Psoas muscle (tissue), 8 donors: ENCODE results near the gene ING4. TPM values are rescaled to one million over a fixed set of nuclear protein-coding genes. Genes with fewer than 3 reads are reported as not detected.
A peak's percentile ranks its signal among the peaks of the same experiment; 100 is the strongest.

Experiments
- ATAC-seq, 4 donors: fragments of 200-7000 bp; cut with Tn5 transposase; one replicate each; pipeline ENCODE4 v1.9.1; 2020; ENCODE audit warnings: moderate library complexity in 3 of 4, mild to moderate bottlenecking in 2 of 4
- DNase-seq, 2 donors: peaks; one replicate each; pipeline ENCODE4 v3.0.0-alpha.2; 2020
- H3K27ac ChIP-seq: fragments of 200-600 bp; one replicate; pipeline ENCODE4 v1.8.0; 2022
- H3K27me3 ChIP-seq, 3 donors: fragments of 200-600 bp in 1 of 3; one replicate each; pipeline versions ENCODE4 v1.6.1 to v1.8.0; 2013 to 2022; ENCODE audit warnings: low read length in 2 of 3, mild to moderate bottlenecking in 2 of 3, moderate library complexity in 1 of 3; ENCODE audit not compliant: insufficient read depth in 3 of 3
- H3K36me3 ChIP-seq, 2 donors: fragments of 200-600 bp in 1 of 2; one replicate each; pipeline versions ENCODE4 v1.6.1 to v1.8.0; 2013 to 2022; ENCODE audit warnings: low read depth in 1 of 2, mild to moderate bottlenecking in 1 of 2, moderate library complexity in 1 of 2; ENCODE audit not compliant: insufficient read depth in 1 of 2
- H3K4me1 ChIP-seq: fragments of 200-600 bp; one replicate; pipeline ENCODE4 v1.8.0; 2022
- H3K4me3 ChIP-seq: fragments of 200-600 bp; one replicate; pipeline ENCODE4 v1.8.0; 2022; ENCODE audit warnings: mild to moderate bottlenecking
- H3K9me3 ChIP-seq: fragments of 200-600 bp; one replicate; pipeline ENCODE4 v1.8.0; 2022
- CTCF ChIP-seq: fragments of 200-600 bp; IDR thresholded peaks from one replicate; pipeline ENCODE4 v1.8.0; 2022; ENCODE audit warnings: antibody characterized with exemption
- WGBS, 3 donors: extraction: QIAGEN DNeasy Blood & Tissue Kit; methylation state at CpG; one replicate each; pipeline versions ENCODE4 v1.1.6 to v1.1.7; 2013; 5-methylcytosine and 5-hydroxymethylcytosine counted together
- intact Hi-C, 2 donors: fragments of 100-400 bp; cut with DNase I; formaldehyde crosslinking; loops; one replicate each; pipeline versions ENCODE4 v1.11.0 to v1.14.2; 2022
- polyA plus RNA-seq, 3 donors: library from polyadenylated mRNA; stranded (reverse); fragments of 200-250 nt; gene quantifications; one replicate each; pipeline ENCODE4 v1.2.3, GENCODE V29; 2013
- total RNA-seq, 4 donors: library from RNA; stranded (reverse); fragmentation: NEBNext Ultra II Directional in 2 of 4; extraction: Animal tissue kit (Norgen Biotek cat#: 25700) in 2 of 4; gene quantifications; one replicate each; pipeline versions ENCODE4 v1.2.1 to v1.2.4, GENCODE V29; 2021 to 2023
- donor health status: healthy with polysubstance abuse.
- donor health status: DM: no; HTN: no; CAD: no; lungs with moderate emphysema.
- donor health status: Bipolar disorder and iron deficiency.
- donor health status: healthy.
- donor health status: DM: yes; HTN: yes; CAD: no.
- donor health status: DM: no; HTN: no; CAD: no.
- donor health status: DM: no; HTN: no; CAD: no.
- donor health status: DM: yes; HTN: yes; CAD: no.

The ING4 gene
- total and polyA plus RNA-seq, 7 donors: 12.7 to 35.6 (median 20.7) TPM

- intact Hi-C loops: no loop called here
- no peak overlapping the region for H3K27ac ChIP-seq
- no peaks in the 10 kb centered on the region for H3K4me1 ChIP-seq
Observed at GRCh38 chr12:6631549-6631961, 31.4 kb downstream of the ING4 start.

GRCh38 chr12:6630736-6631135 lies 32.2 kb downstream of the ING4 start:
- no peaks in the 10 kb centered on the region for H3K9me3 ChIP-seq
- ATAC-seq (no peak), DNase-seq (peak in 1 of 2 donors; percentile 46)
- intact Hi-C loops: no loop called here
- no peak for TF ChIP-seq CTCF
- 32 to 54% (median 38%) methylated on average over 5 of the region's 5 CpGs for WGBS, 3 donors
- no peaks in the 10 kb centered on the region for H3K36me3 ChIP-seq
- H3K27me3 ChIP-seq: peaks cover 0 to 6% (median under 1%) of the 10 kb centered on the region in 3 donors
- H3K27ac ChIP-seq: no peak overlapping the region
- H3K4me1 ChIP-seq: no peaks in the 10 kb centered on the region
- H3K4me3 ChIP-seq: no peak overlapping the region

More at GRCh38 chr12:6631549-6631961, 31.4 kb downstream of the ING4 start:
- H3K9me3 ChIP-seq: no peaks in the 10 kb centered on the region
- H3K36me3 ChIP-seq: no peaks in the 10 kb centered on the region
- ATAC-seq (no peak), DNase-seq (no peak)
- peaks cover 0 to 6% (median 3%) of the 10 kb centered on the region in 3 donors for H3K27me3 ChIP-seq
- WGBS, 3 donors: 60 to 80% (median 64%) methylated on average over 3 of the region's 3 CpGs
- no peak overlapping the region for H3K4me3 ChIP-seq
- TF ChIP-seq CTCF: no peak

GRCh38 chr12:6627616-6628015 lies 35.3 kb downstream of the ING4 start:
- DNase-seq (no peak), ATAC-seq (no peak)
- no peak overlapping the region for H3K4me3 ChIP-seq
- WGBS, 3 donors: 54 to 62% (median 59%) methylated on average over 7 of the region's 7 CpGs
- TF ChIP-seq CTCF: no peak
- H3K9me3 ChIP-seq: no peaks in the 10 kb centered on the region
- peaks cover 0 to 6% (median 0%) of the 10 kb centered on the region in 3 donors for H3K27me3 ChIP-seq
- H3K27ac ChIP-seq: no peak overlapping the region
- intact Hi-C loops: no loop called here
- no peaks in the 10 kb centered on the region for H3K4me1 ChIP-seq
- no peaks in the 10 kb centered on the region for H3K36me3 ChIP-seq

GRCh38 chr12:6626654-6627283 lies 36.1 kb downstream of the ING4 start:
- intact Hi-C loops: no loop called here
- H3K4me1 ChIP-seq: no peaks in the 10 kb centered on the region
- no peak for ATAC-seq
- H3K4me3 ChIP-seq: no peak overlapping the region
- H3K9me3 ChIP-seq: no peaks in the 10 kb centered on the region
- no peak overlapping the region for H3K27ac ChIP-seq
- peak in 1 of 2 donors; percentile 13 for DNase-seq
- WGBS, 3 donors: 73 to 78% (median 74%) methylated on average over 8 of the region's 8 CpGs
- H3K36me3 ChIP-seq: no peaks in the 10 kb centered on the region
- H3K27me3 ChIP-seq: peaks cover 0 to 6% (median 0%) of the 10 kb centered on the region in 3 donors
- no peak for TF ChIP-seq CTCF

- Histone ChIP-seq H3K27me3 (peaks cover 0 to 22% (median 3%) of the 10 kb centered on the region in 3 donors), H3K4me3 (peak overlapping the region; percentile 44), H3K36me3 (no peaks in the 10 kb centered on the region), H3K4me1 (no peaks in the 10 kb centered on the region), H3K27ac (no peak overlapping the region), H3K9me3 (no peaks in the 10 kb centered on the region)
- ATAC-seq: no peak
- WGBS, 3 donors: 82 to 84% (median 84%) methylated on average over 28 to 29 of the region's 29 CpGs
- peak in 1 of 2 donors; percentile 34 for DNase-seq
- TF ChIP-seq CTCF: no peak
- intact Hi-C loops: no loop called here
Observed at GRCh38 chr12:6620885-6621274, 42.0 kb downstream of the ING4 start.
